ENCODE data around the gene EPHA10. TPM values are rescaled to one million over a fixed set of nuclear protein-coding genes. Genes with fewer than 3 reads are reported as not detected.
"Not testable (repeated sequence)": the region's sequence is repeated elsewhere in the genome, so short reads cannot be mapped to it uniquely, and the experiment has no call there.

The EPHA10 gene
- total RNA-seq, 2 donors from 2014 or later: 0.05 TPM; not detected in 1

GRCh38 chr1:37778654-37779053 is 13.7 kb upstream of the EPHA10 start:
- intact Hi-C loops (cut with DNase I): no loop called here
- DNase-seq (ENCODE audit: low spot score): no peak

- intact Hi-C loops (cut with DNase I): no loop called here
- no peak for DNase-seq (ENCODE audit: low spot score)
Measured at GRCh38 chr1:37776946-37777516, 12.1 kb upstream of the EPHA10 start.

GRCh38 chr1:37771440-37771839 is 6.5 kb upstream of the EPHA10 start:
- intact Hi-C loops (cut with DNase I); DNase-seq (ENCODE audit: low spot score): not testable (repeated sequence)

GRCh38 chr1:37767488-37767887 is 2.6 kb upstream of the EPHA10 start:
- no peak for DNase-seq (ENCODE audit: low spot score)
- intact Hi-C loops (cut with DNase I): no loop called here

- intact Hi-C loops (cut with DNase I): no loop called here
- no peak for DNase-seq (ENCODE audit: low spot score)
Measured at GRCh38 chr1:37765916-37766664, 1.2 kb upstream of the EPHA10 start.

- DNase-seq (ENCODE audit: low spot score): no peak
- intact Hi-C loops (cut with DNase I): no loop called here
Measured at GRCh38 chr1:37764414-37764825, 500 bp downstream of the EPHA10 start.

- intact Hi-C loops (cut with DNase I): no loop called here
- DNase-seq (ENCODE audit: low spot score): no peak
Measured at GRCh38 chr1:37763791-37764413, 1.0 kb downstream of the EPHA10 start.

- no peak for DNase-seq (ENCODE audit: low spot score)
Measured at GRCh38 chr1:37762516-37762915, 2.4 kb downstream of the EPHA10 start.

GRCh38 chr1:37761416-37762095 is 3.4 kb downstream of the EPHA10 start:
- intact Hi-C loops (cut with DNase I): no loop called here
- DNase-seq (ENCODE audit: low spot score): no peak

More at GRCh38 chr1:37762516-37762915, 2.4 kb downstream of the EPHA10 start:
- intact Hi-C loops (cut with DNase I): no loop called here

- DNase-seq (ENCODE audit: low spot score): no peak
- intact Hi-C loops (cut with DNase I): no loop called here
Measured at GRCh38 chr1:37759451-37759850, 5.5 kb downstream of the EPHA10 start.

- DNase-seq (ENCODE audit: low spot score): no peak
- intact Hi-C loops (cut with DNase I): no loop called here
Measured at GRCh38 chr1:37755951-37756560, 8.9 kb downstream of the EPHA10 start.

- intact Hi-C loops (cut with DNase I): no loop called here
- no peak for DNase-seq (ENCODE audit: low spot score)
Measured at GRCh38 chr1:37755290-37755689, 9.6 kb downstream of the EPHA10 start.

- no peak for DNase-seq (ENCODE audit: low spot score)
- intact Hi-C loops (cut with DNase I): no loop called here
Measured at GRCh38 chr1:37753473-37754321, 11.2 kb downstream of the EPHA10 start.

GRCh38 chr1:37752583-37753471 is 12.1 kb downstream of the EPHA10 start:
- intact Hi-C loops (cut with DNase I): no loop called here
- DNase-seq (ENCODE audit: low spot score): no peak

- intact Hi-C loops (cut with DNase I): no loop called here
- DNase-seq (ENCODE audit: low spot score): no peak
Measured at GRCh38 chr1:37752213-37752582, 12.7 kb downstream of the EPHA10 start.

- DNase-seq (ENCODE audit: low spot score): no peak
- intact Hi-C loops (cut with DNase I): no loop called here
Measured at GRCh38 chr1:37748565-37748964, 16.4 kb downstream of the EPHA10 start.

- no peak for DNase-seq (ENCODE audit: low spot score)
- intact Hi-C loops (cut with DNase I): no loop called here
Measured at GRCh38 chr1:37746806-37747205, 18.1 kb downstream of the EPHA10 start.

GRCh38 chr1:37741662-37742061 is 23.3 kb downstream of the EPHA10 start:
- intact Hi-C loops (cut with DNase I): no loop called here
- DNase-seq (ENCODE audit: low spot score): no peak
